ENCODE measurements around the gene KDM5B.
A peak's percentile ranks its signal among the peaks of the same experiment; 100 is the strongest.

The KDM5B gene

GRCh38 chr1:202810193-202810614 is 2.0 kb upstream of the KDM5B start:
- Histone ChIP-seq H3K4me1 (ENCODE audit: insufficient read depth, low read length) (peaks cover 16% of the 10 kb centered on the region), H2AFZ (ENCODE audit: low read depth, low read length) (0 out of 2 replicates have a peak overlapping the region, but pooled peaks have one; percentile 33), H3K4me2 (ENCODE audit: insufficient read depth, low read length) (peak overlapping the region; percentile 56)

GRCh38 chr1:202809597-202810159 is 1.5 kb upstream of the KDM5B start:
- Histone ChIP-seq H3K9ac (ENCODE audit: low read depth, low read length) (no peak overlapping the region), H3K4me3 (ENCODE audit: low read depth in 1 of 2, low read length in 2 of 2) (no peak overlapping the region)

More at GRCh38 chr1:202810193-202810614, 2.0 kb upstream of the KDM5B start:
- peak overlapping the region in 1 of 2 experiments; percentile 30; a peak in 1 of 4 replicates for H3K4me3 ChIP-seq (ENCODE audit: low read depth in 1 of 2, low read length in 2 of 2)
- 0 out of 2 replicates have a peak, but pooled peaks cover 3% of the 10 kb centered on the region for H4K20me1 ChIP-seq (ENCODE audit: insufficient read depth, low read length)
- TF ChIP-seq EZH2 (IDR thresholded peaks at IDR 0.05; ENCODE audit: borderline replicate concordance, low read depth, low read length, severe bottlenecking) (no peak), CTCF (IDR thresholded peaks at IDR 0.05; ENCODE audit: borderline replicate concordance, extremely low read depth, low read length, poor library complexity, severe bottlenecking) (no peak)
- no peak overlapping the region for H3K9ac ChIP-seq (ENCODE audit: low read depth, low read length)
- no peaks in the 10 kb centered on the region for H3K79me2 ChIP-seq (ENCODE audit: insufficient read depth, low read length)
- ATAC-seq (ENCODE audit: insufficient read depth, low read depth) (no peak), DNase-seq (no peak)
- no peaks in the 10 kb centered on the region for H3K9me3 ChIP-seq (ENCODE audit: insufficient read depth, low read length, severe bottlenecking)
- H3K27me3 ChIP-seq (ENCODE audit: insufficient read depth, low read length, poor library complexity) = peaks cover 81% of the 10 kb centered on the region
- H3K27ac ChIP-seq (ENCODE audit: low read length) = no peak overlapping the region
- H3K36me3 ChIP-seq (ENCODE audit: insufficient read depth, low read length) = no peaks in the 10 kb centered on the region

GRCh38 chr1:202807451-202807925 is 733 bp downstream of the KDM5B start:
- TF ChIP-seq CTCF (IDR thresholded peaks at IDR 0.05; ENCODE audit: borderline replicate concordance, extremely low read depth, low read length, poor library complexity, severe bottlenecking) = no peak
- TF ChIP-seq EZH2 (IDR thresholded peaks at IDR 0.05; ENCODE audit: borderline replicate concordance, low read depth, low read length, severe bottlenecking) = no peak
- peak overlapping the region; percentile 12; the same call in 1 of the 2 replicates for H3K9ac ChIP-seq (ENCODE audit: low read depth, low read length)
- 0 out of 2 replicates have a peak, but pooled peaks cover 3% of the 10 kb centered on the region for H4K20me1 ChIP-seq (ENCODE audit: insufficient read depth, low read length)
- H3K79me2 ChIP-seq (ENCODE audit: insufficient read depth, low read length) = no peaks in the 10 kb centered on the region
- peaks cover 83% of the 10 kb centered on the region for H3K27me3 ChIP-seq (ENCODE audit: insufficient read depth, low read length, poor library complexity)
- DNase-seq (no peak), ATAC-seq (ENCODE audit: insufficient read depth, low read depth) (0 out of 3 replicates have a peak, but pooled peaks have one; percentile 22)
- no peaks in the 10 kb centered on the region for H3K36me3 ChIP-seq (ENCODE audit: insufficient read depth, low read length)
- H3K9me3 ChIP-seq (ENCODE audit: insufficient read depth, low read length, severe bottlenecking) = no peaks in the 10 kb centered on the region
- H2AFZ ChIP-seq (ENCODE audit: low read depth, low read length) = no peak overlapping the region
- H3K4me2 ChIP-seq (ENCODE audit: insufficient read depth, low read length) = peak overlapping the region; percentile 59
- H3K27ac ChIP-seq (ENCODE audit: low read length) = no peak overlapping the region
- peaks cover 16% of the 10 kb centered on the region for H3K4me1 ChIP-seq (ENCODE audit: insufficient read depth, low read length)
- peak overlapping the region in 1 of 2 experiments; percentile 46; a peak in 1 of 4 replicates for H3K4me3 ChIP-seq (ENCODE audit: low read depth in 1 of 2, low read length in 2 of 2)

More at GRCh38 chr1:202809597-202810159, 1.5 kb upstream of the KDM5B start:
- H3K4me1 ChIP-seq (ENCODE audit: insufficient read depth, low read length) = peaks cover 16% of the 10 kb centered on the region
- peaks cover 83% of the 10 kb centered on the region for H3K27me3 ChIP-seq (ENCODE audit: insufficient read depth, low read length, poor library complexity)
- H2AFZ ChIP-seq (ENCODE audit: low read depth, low read length) = no peak overlapping the region
- H3K36me3 ChIP-seq (ENCODE audit: insufficient read depth, low read length) = no peaks in the 10 kb centered on the region
- no peak overlapping the region for H3K4me2 ChIP-seq (ENCODE audit: insufficient read depth, low read length)
- DNase-seq = no peak
- TF ChIP-seq EZH2 (IDR thresholded peaks at IDR 0.05; ENCODE audit: borderline replicate concordance, low read depth, low read length, severe bottlenecking) (no peak), CTCF (IDR thresholded peaks at IDR 0.05; ENCODE audit: borderline replicate concordance, extremely low read depth, low read length, poor library complexity, severe bottlenecking) (no peak)
- H3K79me2 ChIP-seq (ENCODE audit: insufficient read depth, low read length) = no peaks in the 10 kb centered on the region
- 0 out of 2 replicates have a peak, but pooled peaks cover 3% of the 10 kb centered on the region for H4K20me1 ChIP-seq (ENCODE audit: insufficient read depth, low read length)
- no peaks in the 10 kb centered on the region for H3K9me3 ChIP-seq (ENCODE audit: insufficient read depth, low read length, severe bottlenecking)
- H3K27ac ChIP-seq (ENCODE audit: low read length) = no peak overlapping the region
- ATAC-seq (ENCODE audit: insufficient read depth, low read depth) = no peak
